MM.1S (cell line): ENCODE measurements around the gene AGAP1.

Experiments
- EZH2 ChIP-seq: fragments of 300-600 bp; sonication (generic); optimal IDR thresholded peaks from 2 replicates; pipeline ENCODE3; 2017; ENCODE audit warnings: low read depth, mild to moderate bottlenecking, antibody characterized with exemption, low read length, mixed read lengths
- TF ChIP-seq, protein P1 (sequence below): fragments of 300-600 bp; sonication (generic); IDR thresholded peaks from 2 replicates; pipeline ENCODE4 v1.5.1; 2016; ENCODE audit warnings: antibody characterized with exemption, low read length, mixed read lengths

DNA sequence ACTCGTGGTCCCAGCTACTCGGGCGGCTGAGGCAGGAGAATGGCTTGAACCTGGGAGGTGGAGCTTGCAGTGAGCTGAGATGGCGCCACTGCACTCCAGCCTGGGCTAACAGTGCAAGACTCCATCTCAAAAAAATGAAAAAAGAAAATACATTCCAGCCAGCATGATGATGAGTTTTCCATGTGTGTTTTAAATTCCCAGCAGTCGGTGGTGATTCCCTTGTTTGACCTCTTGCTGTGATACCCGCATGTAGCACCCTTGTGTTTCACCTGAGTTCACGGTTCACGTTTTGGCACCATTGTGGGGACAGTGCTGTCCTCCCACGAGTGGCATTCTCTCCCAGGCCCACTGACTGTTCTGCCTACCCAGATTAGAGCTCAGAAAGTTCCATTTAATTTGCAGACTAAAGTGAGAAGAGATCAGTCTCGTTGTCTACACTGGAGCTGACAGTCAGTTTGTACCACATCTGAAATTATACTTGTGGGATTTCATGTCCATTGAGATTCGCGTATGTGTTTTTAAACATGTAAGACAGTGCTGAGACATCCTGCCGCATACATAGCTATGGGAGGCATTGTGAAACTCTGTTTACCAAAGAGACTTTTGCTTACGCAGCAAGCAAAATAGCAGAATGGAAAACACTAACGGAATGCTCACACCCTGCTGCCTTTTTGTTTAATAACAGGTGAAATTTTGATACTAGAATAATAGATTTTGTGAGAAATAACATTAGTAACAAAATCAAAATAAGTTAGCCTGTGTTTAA, 517.3 kb downstream of the AGAP1 start:
- TF ChIP-seq EZH2 = no peak
- TF ChIP-seq, protein P1, sequence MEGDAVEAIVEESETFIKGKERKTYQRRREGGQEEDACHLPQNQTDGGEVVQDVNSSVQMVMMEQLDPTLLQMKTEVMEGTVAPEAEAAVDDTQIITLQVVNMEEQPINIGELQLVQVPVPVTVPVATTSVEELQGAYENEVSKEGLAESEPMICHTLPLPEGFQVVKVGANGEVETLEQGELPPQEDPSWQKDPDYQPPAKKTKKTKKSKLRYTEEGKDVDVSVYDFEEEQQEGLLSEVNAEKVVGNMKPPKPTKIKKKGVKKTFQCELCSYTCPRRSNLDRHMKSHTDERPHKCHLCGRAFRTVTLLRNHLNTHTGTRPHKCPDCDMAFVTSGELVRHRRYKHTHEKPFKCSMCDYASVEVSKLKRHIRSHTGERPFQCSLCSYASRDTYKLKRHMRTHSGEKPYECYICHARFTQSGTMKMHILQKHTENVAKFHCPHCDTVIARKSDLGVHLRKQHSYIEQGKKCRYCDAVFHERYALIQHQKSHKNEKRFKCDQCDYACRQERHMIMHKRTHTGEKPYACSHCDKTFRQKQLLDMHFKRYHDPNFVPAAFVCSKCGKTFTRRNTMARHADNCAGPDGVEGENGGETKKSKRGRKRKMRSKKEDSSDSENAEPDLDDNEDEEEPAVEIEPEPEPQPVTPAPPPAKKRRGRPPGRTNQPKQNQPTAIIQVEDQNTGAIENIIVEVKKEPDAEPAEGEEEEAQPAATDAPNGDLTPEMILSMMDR = no peak
